Activated CD4-positive, CD25-positive, alpha-beta regulatory T cell (primary cell): ENCODE measurements around the gene HACD4.
"Not testable (repeated sequence)": the region's sequence is repeated elsewhere in the genome, so short reads cannot be mapped to it uniquely, and the experiment has no call there.

Source experiments
- DNase-seq, 4 experiments: peaks; one replicate each; lab custom pipeline; 2025; lab: John Stamatoyannopoulos, UW

HACD4 gene

DNA sequence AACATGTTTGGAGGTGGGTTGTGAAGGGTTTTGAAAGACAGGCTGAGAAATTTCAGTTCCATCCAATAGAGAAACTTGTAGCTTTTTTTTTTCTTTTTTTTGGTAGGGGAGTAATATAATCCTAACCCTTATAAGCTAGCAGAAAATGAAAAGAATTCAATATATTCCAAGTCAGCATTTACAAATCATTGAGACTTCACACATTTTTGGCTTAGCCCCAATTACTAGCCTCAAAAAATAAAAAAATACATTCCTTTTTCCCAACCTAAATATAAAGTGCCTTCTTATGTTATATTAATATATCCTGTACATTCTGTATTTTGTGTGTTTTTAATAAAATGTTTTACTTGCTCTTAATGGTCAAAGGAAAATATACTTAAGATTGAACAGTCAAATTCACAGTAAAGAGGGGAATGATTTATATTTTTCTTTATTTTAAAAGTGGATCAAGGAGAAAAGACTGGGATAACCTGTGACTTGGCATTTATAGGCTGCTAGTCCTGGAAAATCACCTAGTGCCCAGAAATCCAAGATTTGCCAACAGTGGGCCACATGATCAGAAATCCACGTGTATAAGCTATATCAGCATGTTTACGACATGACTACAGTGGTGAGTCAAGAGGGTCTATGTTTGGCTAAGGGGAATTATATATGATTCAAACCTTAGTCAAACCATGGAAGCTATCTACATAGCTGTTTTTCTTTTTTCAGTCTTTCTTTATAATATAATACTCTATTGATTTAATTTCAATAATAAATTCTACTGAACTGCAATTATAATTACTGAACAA lies 14.5 kb downstream of the HACD4 start:
- no peak for DNase-seq

- DNase-seq, result no peak
These were observed 15.4 kb downstream of the HACD4 start for GRCh38 chr9:21015995-21016394.

- DNase-seq, result no peak
These were observed 16.2 kb downstream of the HACD4 start for GRCh38 chr9:21015129-21015815.

- DNase-seq, result no peak
These were observed 29.4 kb downstream of the HACD4 start for GRCh38 chr9:21002040-21002439.

DNA sequence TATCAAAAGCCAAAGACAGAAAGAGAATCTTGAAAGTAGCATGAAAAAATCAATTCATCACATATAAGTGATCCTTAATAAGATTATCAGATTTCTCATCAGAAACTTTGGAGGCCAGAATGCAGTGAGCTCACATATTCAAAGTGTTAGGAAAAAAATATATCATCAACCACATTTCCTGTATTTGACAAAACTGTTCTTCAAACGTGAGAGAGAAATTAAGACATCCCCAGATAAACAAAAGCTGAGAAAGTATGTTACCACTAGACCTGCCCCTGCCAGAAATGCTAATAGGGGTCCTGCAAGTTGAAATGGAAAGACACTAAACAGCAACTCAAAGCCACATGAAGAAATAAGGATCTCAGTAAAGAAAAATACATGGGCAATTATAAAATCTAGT lies 29.9 kb downstream of the HACD4 start:
- no peak for DNase-seq

GRCh38 chr9:20997503-20998076 lies 33.9 kb downstream of the HACD4 start:
- no peak for DNase-seq

GRCh38 chr9:20996809-20997208 lies 34.6 kb downstream of the HACD4 start:
- no peak for DNase-seq

DNA sequence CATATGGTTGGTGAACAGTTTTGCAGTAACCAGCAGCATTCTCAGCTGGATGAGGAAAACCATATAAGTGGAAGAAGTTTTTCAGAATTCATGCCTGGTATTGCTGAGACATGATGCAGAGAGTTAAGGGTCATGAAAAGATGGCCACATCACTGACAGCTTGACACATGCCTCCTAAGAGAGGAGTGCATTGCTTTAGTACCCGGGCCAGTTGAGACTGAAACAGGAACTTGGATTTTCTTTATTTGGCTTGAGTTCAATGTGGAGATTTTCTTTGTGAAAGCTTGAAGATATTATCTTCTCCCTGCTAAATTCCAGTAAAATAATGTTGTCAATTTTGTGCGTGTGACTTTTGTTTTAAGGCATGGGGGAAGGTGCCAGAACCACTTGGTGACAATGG lies 35.8 kb downstream of the HACD4 start:
- DNase-seq, result no peak

GRCh38 chr9:20994486-20994885 lies 37.0 kb downstream of the HACD4 start:
- no peak for DNase-seq

DNA sequence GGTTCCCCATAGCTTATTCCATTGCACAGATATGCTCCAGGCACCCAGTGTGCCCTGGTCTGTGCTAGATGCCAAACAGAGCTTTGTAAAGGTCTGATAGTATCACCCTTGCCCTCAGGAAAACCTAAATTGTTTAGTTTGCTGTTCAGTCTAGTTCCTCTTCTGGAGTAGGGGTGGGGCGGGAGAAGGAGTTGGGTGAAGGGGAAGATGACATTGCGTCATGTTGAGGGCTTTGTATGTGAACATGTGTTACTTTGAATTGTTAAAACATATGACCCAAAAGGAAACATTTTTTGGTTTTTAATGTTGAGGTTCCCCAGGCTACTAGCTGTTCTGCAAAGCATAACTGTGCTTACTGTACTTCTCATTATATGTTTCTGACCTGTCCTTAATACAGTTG lies 40.6 kb downstream of the HACD4 start:
- DNase-seq, result no peak

DNA sequence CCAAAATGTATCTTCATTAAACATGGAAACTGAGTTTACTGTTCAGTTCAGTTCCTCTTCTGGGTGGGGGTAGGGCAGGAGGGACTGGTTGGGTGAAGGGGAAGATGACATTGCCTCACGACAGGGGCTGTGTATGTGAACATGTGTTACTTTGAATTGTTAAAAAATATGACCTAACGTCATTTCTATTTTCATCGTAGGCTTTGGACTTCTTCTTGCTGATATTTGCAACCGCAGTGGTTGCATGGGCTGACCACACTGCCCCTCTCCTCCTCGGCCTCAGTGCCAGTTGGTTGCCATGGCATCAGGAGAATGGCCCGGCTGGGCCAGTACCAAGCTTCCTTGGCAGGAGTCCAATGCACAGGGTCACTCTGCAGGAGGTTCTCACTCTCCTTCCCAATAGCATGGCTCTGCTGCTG lies 41.5 kb downstream of the HACD4 start:
- DNase-seq, result no peak

GRCh38 chr9:20988671-20989315 lies 42.6 kb downstream of the HACD4 start:
- no peak for DNase-seq

- no peak for DNase-seq
These were observed 43.4 kb downstream of the HACD4 start for GRCh38 chr9:20988061-20988460.

GRCh38 chr9:20987521-20987920 lies 43.9 kb downstream of the HACD4 start:
- DNase-seq, result no peak

GRCh38 chr9:20985851-20986600 lies 45.4 kb downstream of the HACD4 start:
- no peak for DNase-seq

DNA sequence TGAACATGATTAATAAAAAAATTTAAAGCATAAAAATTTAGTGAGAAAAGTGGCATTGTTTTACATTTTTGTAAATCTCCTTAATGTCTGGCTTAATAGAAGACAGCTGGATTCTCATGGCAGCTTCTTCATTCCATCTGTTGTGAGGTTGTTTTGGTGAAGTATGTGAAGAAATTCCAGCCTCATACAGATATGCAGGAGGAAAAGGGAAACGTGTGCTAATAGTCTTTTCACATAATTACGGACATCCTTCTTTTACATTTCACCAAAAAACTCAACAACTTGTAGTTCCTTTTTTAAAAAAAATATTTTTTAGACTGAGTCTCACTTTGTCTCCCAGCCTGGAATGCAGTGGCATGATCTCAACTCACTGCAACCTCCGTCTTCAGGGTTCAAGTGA lies 46.9 kb downstream of the HACD4 start:
- DNase-seq, result no peak

DNA sequence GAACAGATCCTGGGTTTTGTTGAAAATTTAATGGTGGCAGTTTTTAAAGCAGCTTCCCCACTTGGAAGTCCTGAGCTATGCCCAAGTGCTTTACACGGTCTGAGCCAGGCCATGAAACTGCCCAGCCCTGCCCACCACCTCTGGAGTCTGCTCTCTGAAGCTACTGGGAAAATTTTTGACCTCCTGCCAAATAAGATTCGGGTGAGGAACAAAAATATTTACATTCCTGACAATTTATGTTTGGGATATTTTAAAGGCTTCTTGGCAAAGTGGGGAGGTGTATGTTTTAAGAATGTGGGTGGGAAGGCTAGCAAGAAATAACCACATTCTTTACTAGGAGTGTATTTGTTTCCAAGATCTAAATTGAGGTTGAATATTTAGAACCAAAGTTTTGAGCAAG lies 50.0 kb downstream of the HACD4 start:
- DNase-seq, result no peak

- no peak for DNase-seq
These were observed 50.5 kb downstream of the HACD4 start for GRCh38 chr9:20980832-20981455.

DNA sequence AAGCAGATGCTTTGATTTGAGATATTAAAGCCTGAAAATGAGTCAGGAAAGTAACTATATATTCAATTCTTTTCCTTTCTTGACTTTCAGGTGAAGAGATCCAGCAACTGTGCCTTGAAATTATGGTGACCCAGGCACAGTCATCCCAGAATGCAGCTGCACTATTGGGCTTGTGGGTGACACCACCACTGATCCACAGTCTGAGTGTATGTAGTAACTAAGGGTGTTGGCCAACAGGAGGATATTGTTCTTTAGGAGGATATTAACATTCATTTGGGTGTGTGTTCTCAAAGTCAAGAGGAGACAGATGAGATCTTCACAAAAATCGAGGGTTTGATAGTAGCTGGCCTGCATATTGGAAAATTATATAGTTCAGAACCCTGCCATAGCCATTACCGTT lies 53.2 kb downstream of the HACD4 start:
- DNase-seq, result no peak

DNA sequence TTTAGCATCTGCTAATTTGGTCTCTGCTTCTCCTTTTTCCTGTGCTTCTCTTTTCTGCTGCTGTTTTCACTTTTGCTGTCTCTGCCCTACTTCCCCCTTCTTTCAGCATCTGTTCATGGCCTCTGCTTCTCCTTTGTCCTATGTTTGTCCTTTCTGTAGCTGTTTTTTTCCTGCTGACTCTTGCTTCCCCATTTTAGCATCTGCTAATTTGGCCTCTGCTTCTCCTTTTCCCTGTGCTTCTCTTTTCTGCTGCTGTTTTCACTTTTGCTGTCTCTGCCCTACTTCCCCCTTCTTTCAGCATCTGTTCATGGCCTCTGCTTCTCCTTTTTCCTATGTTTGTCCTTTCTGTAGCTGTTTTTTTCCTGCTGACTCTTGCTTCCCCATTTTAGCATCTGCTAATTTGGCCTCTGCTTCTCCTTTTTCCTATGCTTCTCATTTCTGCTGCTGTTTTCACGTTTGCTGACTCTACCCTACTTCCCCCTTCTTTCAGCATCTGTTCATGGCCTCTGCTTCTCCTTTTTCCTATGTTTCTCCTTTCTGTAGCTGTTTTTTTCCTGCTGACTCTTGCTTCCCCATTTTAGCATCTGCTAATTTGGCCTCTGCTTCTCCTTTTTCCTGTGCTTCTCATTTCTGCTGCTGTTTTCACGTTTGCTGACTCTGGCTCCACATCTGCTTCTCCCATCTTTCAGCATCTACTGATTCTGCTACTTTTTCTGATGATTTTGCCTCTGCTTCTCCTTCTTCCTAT lies 57.1 kb downstream of the HACD4 start:
- not testable (repeated sequence) for DNase-seq
